GM21515 (cell line): ENCODE data around the gene AGTPBP1.

Source experiments
- ATAC-seq: cut with Tn5 transposase; IDR thresholded peaks from one replicate; pipeline ENCODE4 v1.9.1; 2021; ENCODE audit not compliant: unreplicated experiment

Gene AGTPBP1

DNA sequence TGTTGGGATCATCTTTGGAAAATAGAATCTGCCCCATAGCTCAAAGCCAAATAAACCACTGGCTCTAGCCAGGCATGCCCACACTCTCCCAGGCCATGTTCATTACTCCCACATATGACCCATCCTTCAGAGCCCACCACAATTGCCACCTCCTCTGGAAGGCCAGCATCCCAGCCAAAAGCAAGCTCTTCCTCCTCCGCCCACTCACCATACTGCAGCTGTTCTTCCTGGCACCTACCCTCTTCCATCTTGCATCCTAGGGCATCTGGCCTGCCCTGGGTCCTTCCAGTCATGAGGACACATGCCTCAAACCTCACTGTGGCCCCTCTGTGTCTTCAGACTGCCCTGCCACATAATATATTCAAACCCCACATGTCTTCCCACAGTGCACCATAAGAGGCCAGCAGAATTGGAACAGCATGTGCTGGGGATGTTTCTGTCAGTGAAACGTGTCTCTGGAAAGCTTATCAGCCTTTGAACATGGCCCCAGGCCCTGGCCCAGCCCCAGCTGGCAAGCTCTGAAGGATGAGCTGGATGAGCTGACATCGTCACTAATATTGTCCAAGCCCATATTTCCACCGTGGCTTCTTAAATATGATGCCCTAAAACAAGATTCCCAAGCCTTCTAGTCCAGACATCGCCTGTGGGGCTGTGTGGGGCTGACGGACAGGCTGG lies 230.8 kb downstream of the AGTPBP1 start:
- no peak for ATAC-seq

DNA sequence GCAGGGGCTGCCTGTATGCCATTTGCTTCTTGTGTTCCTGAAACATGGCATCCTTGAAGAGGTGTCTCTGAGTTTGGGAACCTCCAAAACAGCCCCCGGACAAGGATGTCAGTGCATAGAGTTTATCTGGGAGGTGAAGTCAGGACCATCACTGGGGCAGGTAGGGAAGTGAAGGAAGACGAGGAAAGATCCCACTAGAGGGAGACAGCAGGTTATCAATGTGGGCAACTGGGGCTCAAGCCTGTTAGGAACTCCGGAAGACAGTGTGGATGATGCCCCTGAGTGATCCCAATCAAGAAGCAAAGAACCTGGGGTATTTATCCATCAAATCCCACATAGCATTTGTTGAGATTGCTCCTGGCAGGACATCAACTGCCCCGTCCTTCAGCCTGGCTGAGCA lies 233.1 kb downstream of the AGTPBP1 start:
- no peak for ATAC-seq

GRCh38 chr9:85505612-85506011 lies 236.1 kb downstream of the AGTPBP1 start:
- no peak for ATAC-seq

GRCh38 chr9:85502815-85503655 lies 238.7 kb downstream of the AGTPBP1 start:
- ATAC-seq = no peak

DNA sequence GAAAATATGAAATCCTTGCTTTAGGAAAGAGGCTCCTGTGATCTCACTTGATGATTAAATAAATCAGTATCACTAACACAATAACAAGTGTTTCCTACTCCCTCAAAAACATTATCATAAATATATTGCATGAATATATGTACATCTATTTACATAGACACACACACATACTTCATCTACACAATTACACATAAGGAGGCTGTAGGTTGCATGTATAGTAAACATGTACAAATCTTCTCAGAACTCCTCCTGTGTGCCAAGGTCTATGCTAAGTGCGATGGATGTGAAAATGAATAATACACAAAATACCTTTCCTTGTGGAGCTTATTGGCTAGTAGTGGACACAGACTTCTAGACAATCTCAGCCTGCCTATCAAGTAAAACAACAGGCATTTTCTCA lies 239.9 kb downstream of the AGTPBP1 start:
- no peak for ATAC-seq

GRCh38 chr9:85501456-85501855 lies 240.3 kb downstream of the AGTPBP1 start:
- ATAC-seq = no peak
